Right atrium auricular region (tissue), 2 donors: Measurements from ENCODE around the gene MOBP. TPM values are rescaled to one million over a fixed set of nuclear protein-coding genes. Genes with fewer than 3 reads are reported as not detected.

Source experiments
- DNase-seq: peaks from one replicate; pipeline ENCODE4 v3.0.0-alpha.2; 2019; ENCODE audit warnings: low spot score
- H3K27ac ChIP-seq, 2 donors: fragments of 200-600 bp; sonication (generic); 1 replicate in 1 of 2; 2 replicates in 1 of 2; pipeline ENCODE4 v1.5.1; 2016 to 2019
- H3K27me3 ChIP-seq, 2 donors: fragments of 200-600 bp; sonication (generic); one replicate each; pipeline versions ENCODE4 v1.5.1 to v1.6.0; 2017 to 2019
- H3K36me3 ChIP-seq: fragments of 200-600 bp; sonication (generic); one replicate; pipeline ENCODE4 v1.5.1; 2016
- H3K4me1 ChIP-seq, 2 donors: fragments of 200-600 bp; sonication (generic); one replicate each; pipeline versions ENCODE4 v1.5.1 to v1.6.0; 2017 to 2019
- H3K4me3 ChIP-seq, 2 donors: fragments of 200-600 bp; sonication (generic); 1 replicate in 1 of 2; 2 replicates in 1 of 2; pipeline ENCODE4 v1.5.1; 2017 to 2019; ENCODE audit warnings: mild to moderate bottlenecking in 1 of 2, moderate library complexity in 1 of 2
- H3K9me3 ChIP-seq, 2 donors: fragments of 200-600 bp; sonication (generic); one replicate each; pipeline ENCODE4 v1.5.1; 2019
- CTCF ChIP-seq, 2 donors: fragments of 200-600 bp; sonication (generic); IDR thresholded peaks; one replicate each; pipeline ENCODE4 v1.5.1; 2019; ENCODE audit warnings: antibody characterized with exemption in 2 of 2
- total RNA-seq, 2 donors: library from RNA; depleted of rRNA; stranded (reverse); fragments of >200 nt; gene quantifications; one replicate each; pipeline ENCODE4 v1.1.0, GENCODE V29; 2016

Gene MOBP
- total RNA-seq, 2 donors from 2014 or later, result 0.20 TPM; not detected in 1

- Histone ChIP-seq H3K27ac (no peak overlapping the region), H3K4me3 (no peak overlapping the region), H3K36me3 (no peaks in the 10 kb centered on the region), H3K27me3 (no peaks in the 10 kb centered on the region), H3K9me3 (no peaks in the 10 kb centered on the region), H3K4me1 (no peaks in the 10 kb centered on the region)
- TF ChIP-seq CTCF (IDR thresholded peaks at IDR 0.05), result no peak
- no peak for DNase-seq
Observed at GRCh38 chr3:39540162-39540921, 72.9 kb downstream of the MOBP start.

DNA sequence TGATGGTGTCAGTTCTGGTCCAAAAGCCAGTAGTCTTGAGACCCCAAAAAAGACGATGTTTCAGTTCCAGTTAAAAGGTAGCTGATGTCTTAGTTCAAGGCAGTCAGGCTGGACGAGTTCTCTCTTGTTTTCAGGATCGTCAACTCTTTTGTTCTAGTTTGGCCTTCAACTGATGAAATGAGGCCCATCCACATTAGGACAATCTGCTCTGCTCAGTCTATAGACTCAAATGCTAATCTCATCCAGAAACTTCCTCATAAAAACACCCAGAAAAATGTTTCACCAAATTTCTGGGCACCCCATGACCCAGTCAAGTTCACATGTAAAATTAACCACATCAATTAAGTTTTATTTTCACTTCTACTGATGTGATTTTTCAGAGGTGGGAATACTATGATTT, 74.0 kb downstream of the MOBP start:
- H3K4me3 ChIP-seq, result no peak overlapping the region
- no peaks in the 10 kb centered on the region for H3K9me3 ChIP-seq
- H3K27me3 ChIP-seq, result no peaks in the 10 kb centered on the region
- DNase-seq, result no peak
- no peak for TF ChIP-seq CTCF (IDR thresholded peaks at IDR 0.05)
- H3K36me3 ChIP-seq, result no peaks in the 10 kb centered on the region
- no peaks in the 10 kb centered on the region for H3K4me1 ChIP-seq
- no peak overlapping the region for H3K27ac ChIP-seq

DNA sequence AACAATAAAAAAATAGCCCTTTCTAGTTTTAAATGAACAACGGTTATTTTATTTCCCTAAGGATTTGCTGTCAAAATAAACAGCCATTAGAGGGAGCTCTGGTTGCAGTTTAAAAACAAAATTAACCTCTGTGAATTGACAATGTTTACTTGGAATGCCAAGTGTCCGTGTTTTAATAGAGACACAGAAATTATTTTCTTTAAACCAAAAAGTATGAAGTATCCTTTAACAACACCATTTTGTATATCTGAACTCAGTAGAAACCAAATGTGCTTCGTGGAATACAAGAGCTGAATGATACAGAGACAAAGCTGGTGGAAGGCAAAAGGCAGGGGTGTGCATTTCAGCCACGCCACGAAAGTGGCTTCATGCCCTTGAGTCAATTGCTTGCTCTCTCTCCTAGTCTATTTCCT, 74.4 kb downstream of the MOBP start:
- Histone ChIP-seq H3K4me1 (no peaks in the 10 kb centered on the region), H3K27me3 (no peaks in the 10 kb centered on the region), H3K36me3 (no peaks in the 10 kb centered on the region), H3K9me3 (no peaks in the 10 kb centered on the region), H3K27ac (no peak overlapping the region), H3K4me3 (no peak overlapping the region)
- no peak for DNase-seq
- peak; percentile 23 to 64 for TF ChIP-seq CTCF (IDR thresholded peaks at IDR 0.05)

DNA sequence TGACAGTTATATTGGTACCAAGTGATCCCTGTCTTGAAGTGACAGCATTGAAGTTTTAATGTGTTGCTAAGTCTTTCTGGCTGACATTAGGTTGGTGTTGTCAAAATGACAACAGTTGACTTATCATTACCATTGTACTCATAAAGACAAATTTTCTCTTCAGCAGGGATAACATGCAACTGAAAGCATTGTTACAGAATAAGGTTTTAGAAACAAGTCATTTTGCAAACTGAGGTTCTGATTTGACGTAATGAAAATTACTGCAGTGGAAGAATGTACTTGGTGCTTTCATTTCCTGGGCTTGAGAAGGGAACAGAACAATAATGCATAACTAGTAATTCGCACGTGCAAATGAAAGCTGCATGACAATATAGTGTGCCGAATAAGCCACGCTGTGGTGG, 75.1 kb downstream of the MOBP start:
- no peak for TF ChIP-seq CTCF (IDR thresholded peaks at IDR 0.05)
- no peak for DNase-seq
- Histone ChIP-seq H3K9me3 (no peaks in the 10 kb centered on the region), H3K27ac (no peak overlapping the region), H3K27me3 (no peaks in the 10 kb centered on the region), H3K4me1 (no peaks in the 10 kb centered on the region), H3K4me3 (no peak overlapping the region), H3K36me3 (no peaks in the 10 kb centered on the region)

DNA sequence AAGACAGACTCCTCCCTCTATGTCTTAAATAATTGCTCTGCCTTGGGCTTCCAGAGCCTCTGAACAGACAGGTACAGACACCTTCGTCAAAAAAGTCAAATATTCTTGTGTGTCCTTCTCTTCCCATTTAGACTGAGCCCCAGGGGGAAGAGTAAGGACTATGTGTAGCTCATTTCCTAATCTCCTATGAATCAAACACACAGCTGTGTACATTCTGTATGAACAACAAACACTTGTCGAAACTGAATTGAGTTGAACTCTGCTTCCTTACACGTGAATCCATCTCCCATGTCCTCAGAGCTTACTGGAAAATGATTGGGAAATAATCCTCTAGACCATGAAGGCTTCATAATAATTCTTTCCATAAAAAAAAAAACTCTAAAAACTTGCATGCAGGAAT, 80.8 kb downstream of the MOBP start:
- no peak for DNase-seq
- no peak overlapping the region for H3K27ac ChIP-seq
- H3K27me3 ChIP-seq, result no peaks in the 10 kb centered on the region
- H3K36me3 ChIP-seq, result no peaks in the 10 kb centered on the region
- H3K4me3 ChIP-seq, result no peak overlapping the region
- H3K4me1 ChIP-seq, result no peaks in the 10 kb centered on the region
- TF ChIP-seq CTCF (IDR thresholded peaks at IDR 0.05), result no peak
- H3K9me3 ChIP-seq, result no peaks in the 10 kb centered on the region
